ENCODE results near the gene EHBP1.

EHBP1 gene

DNA sequence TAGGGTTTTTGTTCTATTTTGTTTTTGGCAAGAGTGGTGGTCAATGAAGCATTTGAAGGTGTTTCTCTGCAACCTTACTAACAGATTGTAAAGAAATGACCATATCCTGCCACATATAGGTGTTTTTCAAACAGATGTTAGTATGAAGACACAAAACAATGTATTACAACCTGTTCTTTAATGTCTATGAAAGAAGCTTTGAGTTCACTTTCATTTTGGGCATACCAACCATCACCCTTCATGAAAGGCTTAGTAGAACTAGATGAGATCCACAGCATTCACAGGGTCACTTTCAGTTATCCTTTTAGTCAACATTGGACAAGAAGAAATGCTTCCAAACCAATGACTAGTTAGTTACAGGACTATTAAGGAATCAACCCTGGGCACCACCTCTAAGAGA lies 95.1 kb downstream of the EHBP1 start:
- TF ChIP-seq TAF1 (IDR thresholded peaks at IDR 0.05; ENCODE audit: borderline replicate concordance, insufficient read depth, low read length) = no peak
- no peak for TF ChIP-seq POLR2AphosphoS5 (IDR thresholded peaks at IDR 0.05; ENCODE audit: low read depth, low read length)
- no peak for TF ChIP-seq SIN3A (IDR thresholded peaks at IDR 0.05; ENCODE audit: borderline replicate concordance, insufficient read depth, low read length)
- TF ChIP-seq, protein P1, sequence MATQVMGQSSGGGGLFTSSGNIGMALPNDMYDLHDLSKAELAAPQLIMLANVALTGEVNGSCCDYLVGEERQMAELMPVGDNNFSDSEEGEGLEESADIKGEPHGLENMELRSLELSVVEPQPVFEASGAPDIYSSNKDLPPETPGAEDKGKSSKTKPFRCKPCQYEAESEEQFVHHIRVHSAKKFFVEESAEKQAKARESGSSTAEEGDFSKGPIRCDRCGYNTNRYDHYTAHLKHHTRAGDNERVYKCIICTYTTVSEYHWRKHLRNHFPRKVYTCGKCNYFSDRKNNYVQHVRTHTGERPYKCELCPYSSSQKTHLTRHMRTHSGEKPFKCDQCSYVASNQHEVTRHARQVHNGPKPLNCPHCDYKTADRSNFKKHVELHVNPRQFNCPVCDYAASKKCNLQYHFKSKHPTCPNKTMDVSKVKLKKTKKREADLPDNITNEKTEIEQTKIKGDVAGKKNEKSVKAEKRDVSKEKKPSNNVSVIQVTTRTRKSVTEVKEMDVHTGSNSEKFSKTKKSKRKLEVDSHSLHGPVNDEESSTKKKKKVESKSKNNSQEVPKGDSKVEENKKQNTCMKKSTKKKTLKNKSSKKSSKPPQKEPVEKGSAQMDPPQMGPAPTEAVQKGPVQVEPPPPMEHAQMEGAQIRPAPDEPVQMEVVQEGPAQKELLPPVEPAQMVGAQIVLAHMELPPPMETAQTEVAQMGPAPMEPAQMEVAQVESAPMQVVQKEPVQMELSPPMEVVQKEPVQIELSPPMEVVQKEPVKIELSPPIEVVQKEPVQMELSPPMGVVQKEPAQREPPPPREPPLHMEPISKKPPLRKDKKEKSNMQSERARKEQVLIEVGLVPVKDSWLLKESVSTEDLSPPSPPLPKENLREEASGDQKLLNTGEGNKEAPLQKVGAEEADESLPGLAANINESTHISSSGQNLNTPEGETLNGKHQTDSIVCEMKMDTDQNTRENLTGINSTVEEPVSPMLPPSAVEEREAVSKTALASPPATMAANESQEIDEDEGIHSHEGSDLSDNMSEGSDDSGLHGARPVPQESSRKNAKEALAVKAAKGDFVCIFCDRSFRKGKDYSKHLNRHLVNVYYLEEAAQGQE (IDR thresholded peaks at IDR 0.05; ENCODE audit: insufficient read depth in 1 of 2, low read depth in 2 of 2, low read length in 2 of 2) = no peak
- no peak for TF ChIP-seq FOXP2 (optimal IDR thresholded peaks at IDR 0.05; ENCODE audit: borderline replicate concordance, extremely low read depth, extremely low read length, insufficient read depth)

DNA sequence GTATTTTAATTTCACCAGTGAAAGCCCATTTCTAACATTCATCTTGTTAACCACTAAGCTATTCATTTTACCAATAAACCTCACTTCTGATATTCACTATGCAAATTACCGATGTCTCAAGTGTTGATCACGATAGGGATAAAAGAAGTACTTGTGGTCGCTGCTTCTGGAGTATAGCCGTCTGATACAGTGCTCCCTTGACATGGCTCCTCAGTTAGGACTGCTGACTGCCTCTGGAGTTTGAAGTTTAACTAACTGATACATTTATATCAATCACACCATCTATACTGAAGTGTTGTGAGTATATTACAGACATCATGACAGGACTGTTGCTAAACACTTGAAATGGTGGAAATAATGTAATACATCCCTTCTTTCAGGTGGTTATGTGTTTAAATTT lies 95.6 kb downstream of the EHBP1 start:
- no peak for TF ChIP-seq POLR2AphosphoS5 (IDR thresholded peaks at IDR 0.05; ENCODE audit: low read depth, low read length)
- no peak for TF ChIP-seq FOXP2 (optimal IDR thresholded peaks at IDR 0.05; ENCODE audit: borderline replicate concordance, extremely low read depth, extremely low read length, insufficient read depth)
- TF ChIP-seq, protein P1 (IDR thresholded peaks at IDR 0.05; ENCODE audit: insufficient read depth in 1 of 2, low read depth in 2 of 2, low read length in 2 of 2) = no peak
- no peak for TF ChIP-seq SIN3A (IDR thresholded peaks at IDR 0.05; ENCODE audit: borderline replicate concordance, insufficient read depth, low read length)
- no peak for TF ChIP-seq TAF1 (IDR thresholded peaks at IDR 0.05; ENCODE audit: borderline replicate concordance, insufficient read depth, low read length)

DNA sequence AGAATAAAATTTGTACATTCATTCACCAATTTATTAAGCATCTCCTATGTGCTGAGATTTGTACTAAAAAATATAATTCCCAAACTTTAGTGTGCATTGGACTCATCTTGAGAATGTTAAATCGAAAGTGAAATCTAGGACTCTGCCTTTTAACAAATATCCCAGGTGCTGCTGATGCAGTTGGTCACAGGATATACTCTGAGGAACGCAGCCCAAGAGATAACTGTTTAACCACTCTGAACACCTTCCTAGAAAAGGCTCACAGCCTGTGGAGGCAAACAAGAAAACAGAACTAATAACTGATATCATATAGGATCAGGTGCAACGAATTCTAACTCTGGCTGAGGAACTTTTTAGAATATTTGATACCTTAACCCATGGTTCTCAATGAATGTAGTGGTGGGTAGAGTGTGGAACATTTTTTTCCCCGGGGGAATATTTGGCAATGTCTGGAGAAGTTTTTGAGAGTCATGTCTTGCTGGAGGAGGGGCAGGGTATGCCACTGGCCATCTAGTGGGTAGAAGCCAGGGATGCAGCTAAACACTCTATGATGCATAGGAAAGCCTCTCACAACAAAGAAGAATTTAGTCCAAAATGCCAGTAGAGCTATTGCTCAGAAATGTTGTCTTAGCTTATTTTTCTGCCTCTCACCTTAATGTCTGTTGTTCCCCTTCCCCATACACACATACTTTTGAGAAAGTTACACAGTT lies 96.5 kb downstream of the EHBP1 start:
- TF ChIP-seq TAF1 (IDR thresholded peaks at IDR 0.05; ENCODE audit: borderline replicate concordance, insufficient read depth, low read length) (no peak), POLR2AphosphoS5 (IDR thresholded peaks at IDR 0.05; ENCODE audit: low read depth, low read length) (no peak), SIN3A (IDR thresholded peaks at IDR 0.05; ENCODE audit: borderline replicate concordance, insufficient read depth, low read length) (no peak), FOXP2 (optimal IDR thresholded peaks at IDR 0.05; ENCODE audit: borderline replicate concordance, extremely low read depth, extremely low read length, insufficient read depth) (no peak)
- TF ChIP-seq, protein P1 (IDR thresholded peaks at IDR 0.05; ENCODE audit: insufficient read depth in 1 of 2, low read depth in 2 of 2, low read length in 2 of 2) = no peak

DNA sequence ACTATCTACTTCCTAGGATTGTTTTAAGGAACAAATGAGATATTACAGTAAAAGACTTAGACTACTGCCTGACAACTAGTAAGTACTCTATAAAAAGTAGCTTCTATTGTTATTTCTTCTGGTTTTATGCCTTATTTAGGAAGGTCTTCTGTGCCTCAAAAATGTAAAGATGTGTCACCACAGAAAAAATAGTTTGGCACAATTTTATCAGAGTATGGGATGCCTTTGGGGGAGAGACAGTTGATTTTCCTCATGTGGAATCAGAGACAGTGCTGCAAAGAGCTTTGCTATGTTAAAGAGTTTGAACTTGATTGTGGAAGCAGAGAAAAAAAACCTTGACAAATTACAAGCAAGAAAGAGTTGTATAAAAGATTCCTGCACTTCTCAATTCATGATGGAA lies 98.4 kb downstream of the EHBP1 start:
- no peak for TF ChIP-seq TAF1 (IDR thresholded peaks at IDR 0.05; ENCODE audit: borderline replicate concordance, insufficient read depth, low read length)

DNA sequence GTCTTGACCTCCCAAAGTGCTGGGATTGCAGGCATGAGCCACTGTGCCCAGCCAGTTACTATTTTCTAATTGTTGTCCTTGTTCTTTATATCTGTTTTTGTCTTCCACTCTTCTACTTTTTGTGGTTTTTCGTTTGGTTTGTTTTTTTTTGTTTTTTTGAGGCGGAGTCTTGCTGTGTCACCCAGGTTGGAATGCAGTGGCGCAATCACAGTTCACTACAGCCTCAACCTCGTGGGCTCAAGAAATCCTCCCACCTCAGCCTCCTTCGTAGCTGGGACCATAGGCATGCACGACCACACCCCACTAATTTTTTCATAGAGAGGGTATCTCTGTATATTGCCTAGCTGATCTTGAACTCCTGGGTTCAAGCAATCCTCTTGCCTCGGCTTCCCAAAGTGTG lies 100.7 kb downstream of the EHBP1 start:
- no peak for TF ChIP-seq FOXP2 (optimal IDR thresholded peaks at IDR 0.05; ENCODE audit: borderline replicate concordance, extremely low read depth, extremely low read length, insufficient read depth)
- no peak for TF ChIP-seq SIN3A (IDR thresholded peaks at IDR 0.05; ENCODE audit: borderline replicate concordance, insufficient read depth, low read length)
- TF ChIP-seq TAF1 (IDR thresholded peaks at IDR 0.05; ENCODE audit: borderline replicate concordance, insufficient read depth, low read length) = no peak
- TF ChIP-seq, protein P1 (IDR thresholded peaks at IDR 0.05; ENCODE audit: insufficient read depth in 1 of 2, low read depth in 2 of 2, low read length in 2 of 2) = no peak
- no peak for TF ChIP-seq POLR2AphosphoS5 (IDR thresholded peaks at IDR 0.05; ENCODE audit: low read depth, low read length)
